HepG2 (cell line): ENCODE measurements around the gene DPY19L3. TPM values are rescaled to one million over a fixed set of nuclear protein-coding genes. Genes with fewer than 3 reads are reported as not detected.

ENCODE experiments used
- ATAC-seq: fragments of 200-7000 bp; cut with Tn5 transposase; 3 replicates; pipeline ENCODE4 v1.9.1; 2020; ENCODE audit warnings: mild to moderate bottlenecking, moderate library complexity
- BruUV-seq: library from RNA; stranded (reverse); fragments of 400-500 nt; replicated peaks from 2 replicates; lab custom pipeline; 2021; lab: Mats Ljungman, UMichigan
- CTCF ChIA-PET: fragments of 300-600 bp; formaldehyde crosslinking; extraction: SDS; loops from one replicate; lab custom pipeline; 2021; ENCODE audit warnings: low total read pairs, inconsistent platforms, low intra/inter-chr PET ratio; lab: Yijun Ruan, JAX
- POLR2A ChIA-PET: fragments of 350-600 bp; sonication (Branson Sonifier 250); formaldehyde crosslinking; loops from one replicate; lab custom pipeline; 2020; ENCODE audit warnings: antibody characterized with exemption, inconsistent platforms; lab: Yijun Ruan, JAX
- DNase-seq: peaks from one replicate; pipeline ENCODE4 v3.0.0-alpha.2; 2015; ENCODE audit warnings: low spot score
- FAIRE-seq: peaks from 3 replicates; lab custom pipeline; 2011; peaks lifted over from hg19 to GRCh38; lab: Jason Lieb, UNC
- H2AFZ ChIP-seq: one replicate; pipeline ENCODE4 v1.6.1; 2011; ENCODE audit warnings: low read length, inconsistent platforms
- H3K27ac ChIP-seq: fragments of 300-600 bp; 3 replicates; pipeline ENCODE4 v1.8.0; 2011; ENCODE audit warnings: mixed run types, mild to moderate bottlenecking, mixed read lengths, low read length, inconsistent platforms; ENCODE audit not compliant: insufficient read depth; ENCODE audit errors: extremely low read length
- H3K27me3 ChIP-seq, 2 experiments: fragments of 200-600 bp in 1 of 2; 2 replicates in 1 of 2; 3 replicates in 1 of 2; pipeline versions ENCODE4 v1.6.0 to v1.8.0; 2011; ENCODE audit warnings: low read length in 2 of 2, mild to moderate bottlenecking in 2 of 2, moderate library complexity in 2 of 2, inconsistent platforms in 1 of 2; ENCODE audit not compliant: insufficient read depth in 2 of 2, control insufficient read depth in 1 of 2
- H3K36me3 ChIP-seq, 2 experiments: fragments of 200-600 bp in 1 of 2; replicated peaks in 1 of 2; 2 replicates in 1 of 2; 3 replicates in 1 of 2; pipeline versions ENCODE4 v1.5.1 to v1.8.0; 2011; ENCODE audit warnings: low read length in 2 of 2, inconsistent platforms in 1 of 2; ENCODE audit not compliant: insufficient read depth in 2 of 2, control insufficient read depth in 1 of 2
- H3K4me1 ChIP-seq: 2 replicates; pipeline ENCODE4 v1.5.1; 2012; ENCODE audit warnings: low read length, inconsistent platforms; ENCODE audit not compliant: insufficient read depth
- H3K4me2 ChIP-seq: 2 replicates; pipeline ENCODE4 v1.6.0; 2011; ENCODE audit warnings: low read depth, low read length, inconsistent platforms
- H3K4me3 ChIP-seq, 3 experiments: fragments of 200-600 bp in 1 of 3; sonication (generic), shearing (Covaris generic) in 1 of 3; replicated peaks in 1 of 3; 2 replicates each; pipeline ENCODE4 v1.5.1; 2011 to 2016; ENCODE audit warnings: low read length in 3 of 3, inconsistent platforms in 2 of 3, low read depth in 2 of 3, mild to moderate bottlenecking in 2 of 3, control low read depth in 1 of 3, mixed read lengths in 1 of 3; ENCODE audit not compliant: insufficient read depth in 1 of 3
- H3K79me2 ChIP-seq: one replicate; pipeline ENCODE4 v1.6.1; 2011; ENCODE audit warnings: low read length, inconsistent platforms; ENCODE audit not compliant: insufficient read depth
- H3K9ac ChIP-seq: 2 replicates; pipeline ENCODE4 v1.6.0; 2011; ENCODE audit warnings: mild to moderate bottlenecking, low read depth, low read length, inconsistent platforms; ENCODE audit not compliant: insufficient read depth
- H3K9me3 ChIP-seq: 2 replicates; pipeline ENCODE4 v1.5.1; 2012; ENCODE audit warnings: mild to moderate bottlenecking, low read length
- H4K20me1 ChIP-seq: 2 replicates; pipeline ENCODE4 v1.6.0; 2011; ENCODE audit warnings: inconsistent platforms, mild to moderate bottlenecking, low read length, moderate library complexity; ENCODE audit not compliant: insufficient read depth
- CTCF ChIP-seq: sonication (generic); formaldehyde crosslinking; IDR thresholded peaks from 2 replicates; pipeline ENCODE4 v1.5.0; 2020; ENCODE audit warnings: mild to moderate bottlenecking, missing genetic modification reagents, moderate library complexity
- DMAP1 ChIP-seq: IDR thresholded peaks from 2 replicates; pipeline ENCODE4 v1.6.1; 2016
- ELF4 ChIP-seq: sonication (generic); formaldehyde crosslinking; IDR thresholded peaks from 2 replicates; pipeline ENCODE4 v1.5.0; 2020; ENCODE audit warnings: missing genetic modification reagents, mild to moderate bottlenecking, moderate library complexity, borderline replicate concordance
- FOXP4 ChIP-seq: sonication (generic); formaldehyde crosslinking; IDR thresholded peaks from 2 replicates; pipeline ENCODE4 v1.4.0; 2020; ENCODE audit warnings: missing genetic modification reagents
- JUN ChIP-seq: sonication (generic); formaldehyde crosslinking; IDR thresholded peaks from 2 replicates; pipeline ENCODE4 v1.4.0; 2020; ENCODE audit warnings: mild to moderate bottlenecking, missing genetic modification reagents
- MTA1 ChIP-seq: sonication (generic); formaldehyde crosslinking; IDR thresholded peaks from 2 replicates; pipeline ENCODE4 v1.4.0; 2020; ENCODE audit warnings: missing genetic modification reagents, mild to moderate bottlenecking, borderline replicate concordance
- MYC ChIP-seq: sonication (generic); formaldehyde crosslinking; IDR thresholded peaks from 2 replicates; pipeline ENCODE4 v1.9.0; 2021; ENCODE audit warnings: missing genetic modification reagents, borderline replicate concordance
- ZNF609 ChIP-seq: sonication (generic); formaldehyde crosslinking; IDR thresholded peaks from 2 replicates; pipeline ENCODE4 v1.4.0; 2020; ENCODE audit warnings: mild to moderate bottlenecking, missing genetic modification reagents, borderline replicate concordance
- ZNF644 ChIP-seq: IDR thresholded peaks from 2 replicates; pipeline ENCODE4 v1.6.1; 2016; ENCODE audit warnings: low read depth
- WGBS: methylation state at CpG from one replicate; pipeline ENCODE4 v1.1.6; 2017; ENCODE audit warnings: low lambda C conversion rate; 5-methylcytosine and 5-hydroxymethylcytosine counted together
- in situ Hi-C: cut with HindIII; loops from 2 replicates; pipeline ENCODE4 v1.10.0; 2017; ENCODE audit warnings: low pct_unique_long_range_greater_than_20kb; ENCODE audit not compliant: extremely low pct_ligation_motif_present
- intact Hi-C: fragments of 100-400 bp; cut with micrococcal nuclease; formaldehyde crosslinking; loops from one replicate; pipeline ENCODE4 v1.10.0; 2022; ENCODE audit not compliant: unreplicated experiment
- polyA plus RNA-seq, 8 experiments: library from polyadenylated mRNA; depleted of rRNA in 3 of 8; stranded (reverse) in 7 of 8; unstranded in 1 of 8; fragments of >200 nt; fragmentation: Illumina TruSeq in 4 of 8; extraction: Trizol in 4 of 8; gene quantifications; 2 replicates each; pipeline versions ENCODE4 v1.2.1 to v1.2.3, GENCODE V29; 2011 to 2016; ENCODE audit warnings: low read depth in 4 of 8, missing spikeins in 1 of 8, mixed read lengths in 1 of 8; ENCODE audit not compliant: insufficient read depth in 1 of 8
- total RNA-seq, 5 experiments: library from RNA; depleted of rRNA; stranded (reverse); fragments of >200 nt; fragmentation: Illumina TruSeq; extraction: Trizol; gene quantifications; 2 replicates each; pipeline ENCODE4 v1.2.3, GENCODE V29; 2016; ENCODE audit warnings: low read depth in 1 of 5

Gene DPY19L3
- total and polyA plus RNA-seq, 2 of the 13 experiments (the other 11 are each of a cell fraction or from before 2014, with no cell fraction given) = 21.6 to 25.2 TPM

GRCh38 chr19:32475141-32476031 is 69.8 kb downstream of the DPY19L3 start:
- H3K4me1 ChIP-seq = no peaks in the 10 kb centered on the region
- intact Hi-C loops (no loop called here), in situ Hi-C loops (no loop called here)
- H3K9ac ChIP-seq = no peak overlapping the region
- H3K27me3 ChIP-seq = no peaks in the 10 kb centered on the region
- H3K27ac ChIP-seq = no peak overlapping the region
- FAIRE-seq (no peak), ATAC-seq (no peak), DNase-seq (no peak)
- BruUV-seq = no TSS peak
- H3K4me3 ChIP-seq = no peak overlapping the region
- no peaks in the 10 kb centered on the region for H4K20me1 ChIP-seq
- no peaks in the 10 kb centered on the region for H3K9me3 ChIP-seq
- peaks cover 5 to 35% of the 10 kb centered on the region in 2 experiments; a peak in 4 of 5 replicates for H3K36me3 ChIP-seq
- TF ChIP-seq MTA1 (CRISPR knock-in tag) (no peak), MYC (no peak), JUN (CRISPR knock-in tag) (no peak), ELF4 (CRISPR knock-in tag) (no peak), ZNF644 (CRISPR knock-in tag) (no peak), DMAP1 (CRISPR knock-in tag) (no peak), CTCF (no peak), ZNF609 (no peak), FOXP4 (CRISPR knock-in tag) (no peak)
- no peak overlapping the region for H3K4me2 ChIP-seq
- H2AFZ ChIP-seq = no peak overlapping the region
- POLR2A ChIA-PET = no interaction called here
- 98% methylated on average over 11 of the region's 11 CpGs for WGBS
- CTCF ChIA-PET = no interaction called here
- H3K79me2 ChIP-seq = no peaks in the 10 kb centered on the region
